ENCODE measurements around the gene CRACR2A.

The CRACR2A gene

GRCh38 chr12:3611860-3612703, 140.8 kb downstream of the CRACR2A start:
- Histone ChIP-seq H3K27me3 (ENCODE audit: control insufficient read depth in 2 of 2, insufficient read depth in 2 of 2, low read length in 2 of 2) (no peaks in the 10 kb centered on the region), H3K9ac (ENCODE audit: low read depth in 1 of 2, low read length in 2 of 2) (no peak overlapping the region), H3K36me3 (ENCODE audit: control insufficient read depth in 2 of 2, insufficient read depth in 2 of 2, low read length in 2 of 2) (peaks cover 11 to 35% of the 10 kb centered on the region in 2 donors), H3K4me1 (ENCODE audit: control insufficient read depth in 2 of 2, insufficient read depth in 2 of 2, low read length in 2 of 2) (no peaks in the 10 kb centered on the region), H3K27ac (ENCODE audit: low read depth in 2 of 2, low read length in 2 of 2) (no peak overlapping the region), H3K4me3 (ENCODE audit: low read length in 2 of 2) (no peak overlapping the region), H3K9me3 (ENCODE audit: control insufficient read depth in 2 of 2, low read length in 2 of 2) (no peaks in the 10 kb centered on the region)

GRCh38 chr12:3607821-3608220, 145.1 kb downstream of the CRACR2A start:
- H3K27ac ChIP-seq (ENCODE audit: low read depth in 2 of 2, low read length in 2 of 2) = no peak overlapping the region

GRCh38 chr12:3607039-3607720, 145.7 kb downstream of the CRACR2A start:
- Histone ChIP-seq H3K27ac (ENCODE audit: low read depth in 2 of 2, low read length in 2 of 2) (no peak overlapping the region), H3K9ac (ENCODE audit: low read depth in 1 of 2, low read length in 2 of 2) (no peak overlapping the region), H3K4me3 (ENCODE audit: low read length in 2 of 2) (no peak overlapping the region)

More at GRCh38 chr12:3607821-3608220, 145.1 kb downstream of the CRACR2A start:
- H3K9ac ChIP-seq (ENCODE audit: low read depth in 1 of 2, low read length in 2 of 2) = no peak overlapping the region
- no peak overlapping the region for H3K4me3 ChIP-seq (ENCODE audit: low read length in 2 of 2)
- no peaks in the 10 kb centered on the region for H3K27me3 ChIP-seq (ENCODE audit: control insufficient read depth in 2 of 2, insufficient read depth in 2 of 2, low read length in 2 of 2)
- H3K4me1 ChIP-seq (ENCODE audit: control insufficient read depth in 2 of 2, insufficient read depth in 2 of 2, low read length in 2 of 2) = no peaks in the 10 kb centered on the region
- no peaks in the 10 kb centered on the region for H3K9me3 ChIP-seq (ENCODE audit: control insufficient read depth in 2 of 2, low read length in 2 of 2)
- H3K36me3 ChIP-seq (ENCODE audit: control insufficient read depth in 2 of 2, insufficient read depth in 2 of 2, low read length in 2 of 2) = peaks cover 0 to under 1% of the 10 kb centered on the region in 2 donors

GRCh38 chr12:3606128-3606527, 146.8 kb downstream of the CRACR2A start:
- no peaks in the 10 kb centered on the region for H3K36me3 ChIP-seq (ENCODE audit: control insufficient read depth in 2 of 2, insufficient read depth in 2 of 2, low read length in 2 of 2)

More at GRCh38 chr12:3607039-3607720, 145.7 kb downstream of the CRACR2A start:
- no peaks in the 10 kb centered on the region for H3K9me3 ChIP-seq (ENCODE audit: control insufficient read depth in 2 of 2, low read length in 2 of 2)
- no peaks in the 10 kb centered on the region for H3K4me1 ChIP-seq (ENCODE audit: control insufficient read depth in 2 of 2, insufficient read depth in 2 of 2, low read length in 2 of 2)
- H3K27me3 ChIP-seq (ENCODE audit: control insufficient read depth in 2 of 2, insufficient read depth in 2 of 2, low read length in 2 of 2) = no peaks in the 10 kb centered on the region
- H3K36me3 ChIP-seq (ENCODE audit: control insufficient read depth in 2 of 2, insufficient read depth in 2 of 2, low read length in 2 of 2) = no peaks in the 10 kb centered on the region

GRCh38 chr12:3605692-3606091, 147.2 kb downstream of the CRACR2A start:
- Histone ChIP-seq H3K9ac (ENCODE audit: low read depth in 1 of 2, low read length in 2 of 2) (no peak overlapping the region), H3K4me1 (ENCODE audit: control insufficient read depth in 2 of 2, insufficient read depth in 2 of 2, low read length in 2 of 2) (no peaks in the 10 kb centered on the region), H3K27ac (ENCODE audit: low read depth in 2 of 2, low read length in 2 of 2) (no peak overlapping the region), H3K9me3 (ENCODE audit: control insufficient read depth in 2 of 2, low read length in 2 of 2) (no peaks in the 10 kb centered on the region), H3K36me3 (ENCODE audit: control insufficient read depth in 2 of 2, insufficient read depth in 2 of 2, low read length in 2 of 2) (no peaks in the 10 kb centered on the region), H3K4me3 (ENCODE audit: low read length in 2 of 2) (no peak overlapping the region), H3K27me3 (ENCODE audit: control insufficient read depth in 2 of 2, insufficient read depth in 2 of 2, low read length in 2 of 2) (no peaks in the 10 kb centered on the region)

More at GRCh38 chr12:3606128-3606527, 146.8 kb downstream of the CRACR2A start:
- Histone ChIP-seq H3K4me3 (ENCODE audit: low read length in 2 of 2) (no peak overlapping the region), H3K27me3 (ENCODE audit: control insufficient read depth in 2 of 2, insufficient read depth in 2 of 2, low read length in 2 of 2) (no peaks in the 10 kb centered on the region), H3K27ac (ENCODE audit: low read depth in 2 of 2, low read length in 2 of 2) (no peak overlapping the region), H3K9me3 (ENCODE audit: control insufficient read depth in 2 of 2, low read length in 2 of 2) (no peaks in the 10 kb centered on the region), H3K4me1 (ENCODE audit: control insufficient read depth in 2 of 2, insufficient read depth in 2 of 2, low read length in 2 of 2) (no peaks in the 10 kb centered on the region), H3K9ac (ENCODE audit: low read depth in 1 of 2, low read length in 2 of 2) (no peak overlapping the region)

- H3K9ac ChIP-seq (ENCODE audit: low read depth in 1 of 2, low read length in 2 of 2) = no peak overlapping the region
- no peak overlapping the region for H3K27ac ChIP-seq (ENCODE audit: low read depth in 2 of 2, low read length in 2 of 2)
- no peaks in the 10 kb centered on the region for H3K9me3 ChIP-seq (ENCODE audit: control insufficient read depth in 2 of 2, low read length in 2 of 2)
- H3K27me3 ChIP-seq (ENCODE audit: control insufficient read depth in 2 of 2, insufficient read depth in 2 of 2, low read length in 2 of 2) = no peaks in the 10 kb centered on the region
- H3K36me3 ChIP-seq (ENCODE audit: control insufficient read depth in 2 of 2, insufficient read depth in 2 of 2, low read length in 2 of 2) = no peaks in the 10 kb centered on the region
- no peaks in the 10 kb centered on the region for H3K4me1 ChIP-seq (ENCODE audit: control insufficient read depth in 2 of 2, insufficient read depth in 2 of 2, low read length in 2 of 2)
- no peak overlapping the region for H3K4me3 ChIP-seq (ENCODE audit: low read length in 2 of 2)
Measured at GRCh38 chr12:3604748-3605586, 147.9 kb downstream of the CRACR2A start.

GRCh38 chr12:3604286-3604685, 148.6 kb downstream of the CRACR2A start:
- H3K9ac ChIP-seq (ENCODE audit: low read depth in 1 of 2, low read length in 2 of 2) = no peak overlapping the region
- no peak overlapping the region for H3K4me3 ChIP-seq (ENCODE audit: low read length in 2 of 2)
- no peaks in the 10 kb centered on the region for H3K9me3 ChIP-seq (ENCODE audit: control insufficient read depth in 2 of 2, low read length in 2 of 2)
- no peaks in the 10 kb centered on the region for H3K27me3 ChIP-seq (ENCODE audit: control insufficient read depth in 2 of 2, insufficient read depth in 2 of 2, low read length in 2 of 2)
- H3K27ac ChIP-seq (ENCODE audit: low read depth in 2 of 2, low read length in 2 of 2) = no peak overlapping the region
- no peaks in the 10 kb centered on the region for H3K4me1 ChIP-seq (ENCODE audit: control insufficient read depth in 2 of 2, insufficient read depth in 2 of 2, low read length in 2 of 2)
- no peaks in the 10 kb centered on the region for H3K36me3 ChIP-seq (ENCODE audit: control insufficient read depth in 2 of 2, insufficient read depth in 2 of 2, low read length in 2 of 2)

GRCh38 chr12:3603576-3603975, 149.3 kb downstream of the CRACR2A start:
- H3K36me3 ChIP-seq (ENCODE audit: control insufficient read depth in 2 of 2, insufficient read depth in 2 of 2, low read length in 2 of 2) = no peaks in the 10 kb centered on the region
- H3K4me1 ChIP-seq (ENCODE audit: control insufficient read depth in 2 of 2, insufficient read depth in 2 of 2, low read length in 2 of 2) = no peaks in the 10 kb centered on the region
- no peaks in the 10 kb centered on the region for H3K9me3 ChIP-seq (ENCODE audit: control insufficient read depth in 2 of 2, low read length in 2 of 2)

GRCh38 chr12:3602488-3602887, 150.4 kb downstream of the CRACR2A start:
- no peak overlapping the region for H3K9ac ChIP-seq (ENCODE audit: low read depth in 1 of 2, low read length in 2 of 2)
- no peak overlapping the region for H3K4me3 ChIP-seq (ENCODE audit: low read length in 2 of 2)
- no peaks in the 10 kb centered on the region for H3K4me1 ChIP-seq (ENCODE audit: control insufficient read depth in 2 of 2, insufficient read depth in 2 of 2, low read length in 2 of 2)
- H3K9me3 ChIP-seq (ENCODE audit: control insufficient read depth in 2 of 2, low read length in 2 of 2) = no peaks in the 10 kb centered on the region
- H3K27ac ChIP-seq (ENCODE audit: low read depth in 2 of 2, low read length in 2 of 2) = no peak overlapping the region
- H3K27me3 ChIP-seq (ENCODE audit: control insufficient read depth in 2 of 2, insufficient read depth in 2 of 2, low read length in 2 of 2) = no peaks in the 10 kb centered on the region
- H3K36me3 ChIP-seq (ENCODE audit: control insufficient read depth in 2 of 2, insufficient read depth in 2 of 2, low read length in 2 of 2) = no peaks in the 10 kb centered on the region

More at GRCh38 chr12:3603576-3603975, 149.3 kb downstream of the CRACR2A start:
- H3K27ac ChIP-seq (ENCODE audit: low read depth in 2 of 2, low read length in 2 of 2) = no peak overlapping the region
- no peak overlapping the region for H3K9ac ChIP-seq (ENCODE audit: low read depth in 1 of 2, low read length in 2 of 2)
- H3K4me3 ChIP-seq (ENCODE audit: low read length in 2 of 2) = no peak overlapping the region
- no peaks in the 10 kb centered on the region for H3K27me3 ChIP-seq (ENCODE audit: control insufficient read depth in 2 of 2, insufficient read depth in 2 of 2, low read length in 2 of 2)

All from mucosa of rectum (tissue), 2 donors.